CD4-positive, alpha-beta memory T cell (primary cell): Measurements from ENCODE around the gene GTSF1L. TPM values are rescaled to one million over a fixed set of nuclear protein-coding genes. Genes with fewer than 3 reads are reported as not detected.

Source experiments
- CTCF ChIA-PET: fragments of 350-600 bp; sonication (Branson Sonifier 250); formaldehyde crosslinking; loops from one replicate; lab custom pipeline; 2021; ENCODE audit warnings: inconsistent platforms; ENCODE audit not compliant: partially characterized antibody; lab: Charles Lee
- POLR2A ChIA-PET: fragments of 350-600 bp; sonication (Branson Sonifier 250); formaldehyde crosslinking; loops from one replicate; lab custom pipeline; 2021; ENCODE audit not compliant: partially characterized antibody; lab: Charles Lee
- DNase-seq, 5 donors: peaks; one replicate each; pipeline versions ENCODE4 v3.0.0 to v3.0.0-alpha.2; 2020 to 2022; ENCODE audit warnings: mixed read lengths in 1 of 5
- H3K27ac ChIP-seq: one replicate; pipeline ENCODE4 v1.7.0; 2013; ENCODE audit warnings: low read depth, low read length
- H3K27me3 ChIP-seq: 2 replicates; pipeline ENCODE4 v1.7.0; 2013; ENCODE audit warnings: mild to moderate bottlenecking, low read length, moderate library complexity; ENCODE audit not compliant: insufficient read depth
- H3K36me3 ChIP-seq: 2 replicates; pipeline ENCODE4 v1.7.0; 2013; ENCODE audit warnings: mild to moderate bottlenecking, low read length, moderate library complexity; ENCODE audit not compliant: insufficient read depth
- H3K4me1 ChIP-seq: 2 replicates; pipeline ENCODE4 v1.7.0; 2013; ENCODE audit warnings: mild to moderate bottlenecking, low read length, moderate library complexity; ENCODE audit not compliant: insufficient read depth
- H3K4me3 ChIP-seq, 2 donors: one replicate each; pipeline ENCODE4 v1.7.0; 2013; ENCODE audit warnings: low read length in 2 of 2, mild to moderate bottlenecking in 1 of 2
- H3K9me3 ChIP-seq, 2 donors: one replicate each; pipeline ENCODE4 v1.7.0; 2013; ENCODE audit warnings: low read length in 2 of 2, control low read depth in 1 of 2; ENCODE audit not compliant: control insufficient read depth in 1 of 2
- H3K27ac Mint-ChIP-seq, 7 donors: one replicate each; pipeline ENCODE4 v1.8.0; 2020 to 2021; ENCODE audit warnings: mixed read lengths in 7 of 7, mild to moderate bottlenecking in 6 of 7, inconsistent platforms in 3 of 7, moderate library complexity in 3 of 7
- H3K27me3 Mint-ChIP-seq, 2 donors: one replicate each; pipeline ENCODE4 v1.8.0; 2020 to 2021; ENCODE audit warnings: mixed read lengths in 2 of 2
- H3K36me3 Mint-ChIP-seq, 2 donors: one replicate each; pipeline ENCODE4 v1.8.0; 2020 to 2021; ENCODE audit warnings: mixed read lengths in 2 of 2, inconsistent platforms in 1 of 2, mild to moderate bottlenecking in 1 of 2
- H3K4me1 Mint-ChIP-seq, 4 donors: one replicate each; pipeline ENCODE4 v1.8.0; 2020 to 2021; ENCODE audit warnings: mixed read lengths in 4 of 4, mild to moderate bottlenecking in 1 of 4
- H3K4me3 Mint-ChIP-seq, 8 donors: one replicate each; pipeline ENCODE4 v1.8.0; 2020 to 2021; ENCODE audit warnings: mixed read lengths in 8 of 8, mild to moderate bottlenecking in 7 of 8, moderate library complexity in 6 of 8, inconsistent platforms in 3 of 8
- H3K9me3 Mint-ChIP-seq, 8 donors: one replicate each; pipeline ENCODE4 v1.8.0; 2020 to 2021; ENCODE audit warnings: mixed read lengths in 8 of 8, mild to moderate bottlenecking in 5 of 8, inconsistent platforms in 3 of 8, moderate library complexity in 1 of 8
- intact Hi-C: fragments of 100-400 bp; cut with micrococcal nuclease; formaldehyde crosslinking; loops from one replicate; pipeline ENCODE4 v1.15.1; 2023
- polyA plus RNA-seq, 2 donors: library from polyadenylated mRNA; unstranded; fragments of 300-500 nt; fragmentation: Illumina TruSeq; gene quantifications; one replicate each; pipeline ENCODE4 v1.2.3, GENCODE V29; 2021
- total RNA-seq, 2 experiments: library from RNA; stranded (reverse); gene quantifications; one replicate each; pipeline ENCODE4 v1.2.3, GENCODE V29; 2021

The GTSF1L gene
- total and polyA plus RNA-seq, 4 experiments from 2014 or later = not detected

DNA sequence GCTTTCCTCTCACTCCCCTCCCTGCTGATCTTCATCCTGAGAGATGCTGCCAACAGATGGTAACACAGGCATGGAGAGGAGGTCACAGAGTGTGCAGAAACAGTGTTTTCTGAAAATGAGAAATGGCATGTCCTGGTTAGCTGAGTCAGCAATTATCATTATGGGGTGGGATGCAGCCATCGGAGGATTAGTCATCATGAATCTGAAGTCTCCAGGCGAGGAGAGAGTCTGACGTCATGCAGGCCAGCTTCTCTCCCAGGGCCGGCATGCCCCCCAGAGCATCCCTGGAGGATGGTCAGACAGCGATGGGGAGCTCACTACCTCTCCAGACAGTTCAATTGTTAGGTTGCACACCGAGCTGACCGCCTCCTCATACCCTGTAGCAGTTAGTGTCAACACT, 4.7 kb upstream of the GTSF1L start:
- Histone ChIP-seq H3K4me3 (no peak overlapping the region), H3K27me3 (no peaks in the 10 kb centered on the region), H3K4me1 (peaks cover 12% of the 10 kb centered on the region), H3K27ac (no peak overlapping the region), H3K36me3 (no peaks in the 10 kb centered on the region), H3K9me3 (no peaks in the 10 kb centered on the region)
- POLR2A ChIA-PET = no interaction called here
- Mint-ChIP-seq H3K9me3 (peaks cover 0 to 3% (median 0%) of the 10 kb centered on the region in 8 donors), H3K27me3 (peaks cover 0 to 1% of the 10 kb centered on the region in 2 donors), H3K4me1 (peaks cover 12 to 33% (median 24%) of the 10 kb centered on the region in 4 donors), H3K4me3 (no peak overlapping the region), H3K27ac (no peak overlapping the region), H3K36me3 (no peaks in the 10 kb centered on the region)
- DNase-seq = no peak
- CTCF ChIA-PET = interaction anchor here (0.6 kb wide), 1 partner anchor 19 kb away, joined by 3 read pairs; no protein-coding TSS in a partner anchor
- intact Hi-C loops = no loop called here

DNA sequence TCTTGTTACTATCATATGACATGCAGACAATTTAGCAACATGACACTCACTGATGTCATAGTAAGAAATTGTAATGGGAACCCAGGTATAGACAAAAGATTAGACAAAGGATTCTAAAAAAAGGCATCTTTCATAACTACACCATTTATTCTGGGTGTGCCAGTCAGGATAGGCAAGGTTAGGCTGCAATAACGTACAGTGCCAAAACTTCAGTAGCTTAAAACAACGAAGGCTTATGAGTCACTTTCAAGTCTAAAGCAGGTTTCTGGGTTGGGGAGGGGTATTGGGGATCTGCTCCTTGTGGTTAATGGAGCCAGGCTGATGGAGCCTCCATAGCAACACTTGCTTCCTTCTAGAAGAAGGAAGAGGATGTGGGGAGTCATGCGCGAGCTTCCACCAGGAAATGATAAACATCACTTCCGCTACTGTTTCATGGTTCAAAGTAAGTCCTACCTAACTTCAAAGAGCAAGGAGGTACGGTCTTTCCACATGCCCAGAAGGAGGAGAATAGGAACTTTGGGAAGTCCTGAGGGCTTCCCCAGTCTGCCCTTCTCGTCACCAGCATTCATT, 2.0 kb upstream of the GTSF1L start:
- Mint-ChIP-seq H3K27ac (peak overlapping the region; percentile 31 to 81 (median 61)), H3K4me1 (peaks cover 12 to 39% (median 23%) of the 10 kb centered on the region in 4 donors), H3K36me3 (no peaks in the 10 kb centered on the region), H3K9me3 (peaks cover 0 to 3% (median 0%) of the 10 kb centered on the region in 8 donors), H3K4me3 (peak overlapping the region in 3 of 8 donors; percentile 6 to 40 (median 22)), H3K27me3 (no peaks in the 10 kb centered on the region)
- Histone ChIP-seq H3K36me3 (no peaks in the 10 kb centered on the region), H3K4me1 (peaks cover 16% of the 10 kb centered on the region), H3K27ac (no peak overlapping the region), H3K4me3 (no peak overlapping the region), H3K27me3 (no peaks in the 10 kb centered on the region), H3K9me3 (no peaks in the 10 kb centered on the region)
- CTCF ChIA-PET = interaction anchor here (0.9 to 1.1 kb wide), 2 partner anchors 21 kb away, joined by 3 to 4 read pairs; no protein-coding TSS in a partner anchor
- POLR2A ChIA-PET = interaction anchor here (1.2 kb wide), 1 partner anchor 236 kb away, joined by 3 read pairs; no protein-coding TSS in a partner anchor
- intact Hi-C loops = no loop called here
- no peak for DNase-seq

DNA sequence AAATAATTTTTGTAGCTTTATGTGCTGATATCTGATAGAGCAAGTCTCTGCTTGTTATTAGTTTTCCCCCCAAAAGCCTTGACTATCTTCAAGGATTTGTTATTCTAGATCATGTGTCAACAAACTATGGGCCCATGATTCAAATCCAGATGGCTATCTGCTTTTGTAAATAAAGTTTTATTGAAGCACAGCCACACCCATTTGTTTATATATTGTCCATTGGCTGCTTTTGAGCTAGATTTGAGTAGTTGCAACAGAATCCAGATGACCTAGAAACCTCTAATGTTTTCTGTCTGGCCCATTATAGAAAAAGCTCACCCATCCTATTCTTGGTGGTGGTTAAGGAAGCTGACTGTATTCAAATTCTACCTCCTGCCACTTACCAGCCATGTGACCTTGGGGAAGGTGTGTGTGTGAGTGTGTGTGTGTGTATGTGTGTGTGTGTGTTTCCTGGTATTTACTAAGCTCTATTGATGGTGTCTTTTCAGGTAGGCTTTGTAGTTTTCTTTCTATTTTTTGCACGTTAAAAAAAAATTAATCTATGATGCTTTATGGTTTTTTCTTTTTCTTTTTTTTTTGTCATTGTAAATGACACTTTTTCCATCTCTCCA, 1.3 kb upstream of the GTSF1L start:
- H3K27me3 ChIP-seq = no peaks in the 10 kb centered on the region
- H3K4me1 ChIP-seq = peaks cover 23% of the 10 kb centered on the region
- CTCF ChIA-PET = interaction anchor here (0.9 kb wide), 1 partner anchor 22 kb away, joined by 4 read pairs; no protein-coding TSS in a partner anchor
- no peaks in the 10 kb centered on the region for H3K27me3 Mint-ChIP-seq
- no peak overlapping the region for H3K4me3 ChIP-seq
- no peaks in the 10 kb centered on the region for H3K36me3 Mint-ChIP-seq
- H3K4me1 Mint-ChIP-seq = peaks cover 11 to 36% (median 22%) of the 10 kb centered on the region in 4 donors
- peak; percentile 46 to 57 (median 56) for DNase-seq
- POLR2A ChIA-PET = interaction anchor here (1.2 kb wide), 1 partner anchor 236 kb away, joined by 3 read pairs; no protein-coding TSS in a partner anchor
- H3K27ac ChIP-seq = no peak overlapping the region
- intact Hi-C loops = no loop called here
- H3K4me3 Mint-ChIP-seq = peak overlapping the region in 3 of 8 donors; percentile 29 to 37 (median 29)
- H3K9me3 ChIP-seq = no peaks in the 10 kb centered on the region
- H3K27ac Mint-ChIP-seq = peak overlapping the region in 4 of 7 donors; percentile 53 to 81 (median 64)
- H3K9me3 Mint-ChIP-seq = peaks cover 0 to 3% (median 0%) of the 10 kb centered on the region in 8 donors
- H3K36me3 ChIP-seq = no peaks in the 10 kb centered on the region

DNA sequence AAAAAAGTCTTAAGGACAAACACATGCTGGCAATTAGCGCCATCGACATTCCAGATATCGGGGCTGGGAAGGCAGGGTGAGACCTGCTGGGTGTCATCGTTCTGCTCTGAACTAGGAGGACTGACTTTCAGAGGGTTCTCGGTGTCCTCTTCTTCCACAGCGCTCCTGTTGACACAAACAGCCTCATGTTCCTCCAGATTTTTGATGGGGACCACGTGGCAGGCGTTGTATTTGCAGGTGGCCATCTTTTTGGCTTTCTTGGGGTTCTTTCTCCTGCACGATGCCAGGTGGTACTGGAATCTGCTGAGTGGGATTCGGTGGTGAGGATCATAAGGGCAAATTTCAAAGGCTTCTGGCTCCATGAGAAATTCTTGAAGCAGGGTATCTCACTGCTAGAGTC, 469 bp downstream of the GTSF1L start:
- no peaks in the 10 kb centered on the region for H3K36me3 ChIP-seq
- peaks cover 38% of the 10 kb centered on the region for H3K4me1 ChIP-seq
- ChIA-PET POLR2A (no interaction called here), CTCF (interaction anchor here (0.6 kb wide), 1 partner anchor 30 kb away, joined by 3 read pairs; no protein-coding TSS in a partner anchor)
- Mint-ChIP-seq H3K9me3 (peaks cover 0 to 3% (median 0%) of the 10 kb centered on the region in 8 donors), H3K27me3 (no peaks in the 10 kb centered on the region), H3K4me3 (no peak overlapping the region), H3K27ac (no peak overlapping the region), H3K36me3 (no peaks in the 10 kb centered on the region), H3K4me1 (peaks cover 20 to 42% (median 31%) of the 10 kb centered on the region in 4 donors)
- no peak overlapping the region for H3K4me3 ChIP-seq
- H3K9me3 ChIP-seq = no peaks in the 10 kb centered on the region
- intact Hi-C loops = no loop called here
- no peak for DNase-seq
- no peaks in the 10 kb centered on the region for H3K27me3 ChIP-seq
- H3K27ac ChIP-seq = no peak overlapping the region

DNA sequence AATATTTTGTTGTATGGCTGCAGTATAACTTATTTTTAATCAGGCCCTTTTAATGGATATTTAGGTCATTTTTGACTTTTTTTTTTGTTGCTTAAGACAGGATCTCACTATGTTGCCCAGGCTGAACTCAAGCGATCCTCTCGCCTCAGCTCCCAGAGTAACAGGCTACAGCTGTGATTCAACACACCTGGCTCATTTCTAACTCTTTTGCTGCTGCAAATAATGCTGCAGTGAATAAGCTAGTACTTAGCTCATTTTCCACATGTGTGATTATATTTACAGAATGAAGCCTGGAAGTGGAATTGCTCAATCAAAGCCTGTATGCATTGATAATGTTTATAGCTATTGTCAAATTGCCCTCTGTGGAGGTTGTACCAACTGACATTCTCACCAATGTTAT, 1.1 kb downstream of the GTSF1L start:
- ChIA-PET POLR2A (no interaction called here), CTCF (interaction anchor here (0.6 to 0.8 kb wide), 2 partner anchors 24 to 31 kb away, joined by 3 read pairs; no protein-coding TSS in a partner anchor)
- Histone ChIP-seq H3K27ac (no peak overlapping the region), H3K9me3 (no peaks in the 10 kb centered on the region), H3K4me3 (no peak overlapping the region), H3K36me3 (no peaks in the 10 kb centered on the region), H3K4me1 (peaks cover 45% of the 10 kb centered on the region), H3K27me3 (no peaks in the 10 kb centered on the region)
- no peaks in the 10 kb centered on the region for H3K27me3 Mint-ChIP-seq
- no peak for DNase-seq
- H3K4me1 Mint-ChIP-seq = peaks cover 20 to 48% (median 31%) of the 10 kb centered on the region in 4 donors
- H3K36me3 Mint-ChIP-seq = no peaks in the 10 kb centered on the region
- peaks cover 0 to 3% (median 0%) of the 10 kb centered on the region in 8 donors for H3K9me3 Mint-ChIP-seq
- no peak overlapping the region for H3K4me3 Mint-ChIP-seq
- intact Hi-C loops = no loop called here
- H3K27ac Mint-ChIP-seq = peak overlapping the region in 1 of 7 donors; percentile 35

DNA sequence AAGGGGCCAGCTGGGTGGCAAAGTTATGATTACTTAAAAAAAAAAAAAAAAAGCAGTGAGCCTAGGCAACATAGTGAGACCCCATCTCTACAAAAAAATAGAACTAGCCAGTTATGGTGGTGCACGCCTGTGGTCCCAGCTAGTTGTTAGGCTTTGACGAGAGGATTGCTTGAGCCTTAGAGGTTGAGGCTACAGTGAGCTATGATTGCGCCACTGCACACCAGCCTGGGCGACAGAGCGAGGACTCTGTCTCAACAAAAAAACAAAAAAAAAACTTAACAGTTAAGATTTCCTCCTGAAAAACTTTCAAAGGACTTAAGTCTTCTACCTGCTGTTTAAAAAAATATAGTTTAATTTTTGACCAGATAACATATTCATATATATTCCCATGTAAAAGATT, 2.4 kb downstream of the GTSF1L start:
- H3K9me3 Mint-ChIP-seq = peaks cover 0 to 5% (median under 1%) of the 10 kb centered on the region in 8 donors
- H3K4me1 Mint-ChIP-seq = peaks cover 20 to 46% (median 34%) of the 10 kb centered on the region in 4 donors
- H3K36me3 Mint-ChIP-seq = no peaks in the 10 kb centered on the region
- H3K27ac Mint-ChIP-seq = no peak overlapping the region
- H3K9me3 ChIP-seq = no peaks in the 10 kb centered on the region
- ChIA-PET POLR2A (no interaction called here), CTCF (no interaction called here)
- H3K27me3 Mint-ChIP-seq = no peaks in the 10 kb centered on the region
- H3K27me3 ChIP-seq = no peaks in the 10 kb centered on the region
- intact Hi-C loops = no loop called here
- H3K27ac ChIP-seq = no peak overlapping the region
- H3K4me3 ChIP-seq = no peak overlapping the region
- H3K36me3 ChIP-seq = no peaks in the 10 kb centered on the region
- H3K4me1 ChIP-seq = peaks cover 45% of the 10 kb centered on the region
- no peak for DNase-seq
- no peak overlapping the region for H3K4me3 Mint-ChIP-seq

DNA sequence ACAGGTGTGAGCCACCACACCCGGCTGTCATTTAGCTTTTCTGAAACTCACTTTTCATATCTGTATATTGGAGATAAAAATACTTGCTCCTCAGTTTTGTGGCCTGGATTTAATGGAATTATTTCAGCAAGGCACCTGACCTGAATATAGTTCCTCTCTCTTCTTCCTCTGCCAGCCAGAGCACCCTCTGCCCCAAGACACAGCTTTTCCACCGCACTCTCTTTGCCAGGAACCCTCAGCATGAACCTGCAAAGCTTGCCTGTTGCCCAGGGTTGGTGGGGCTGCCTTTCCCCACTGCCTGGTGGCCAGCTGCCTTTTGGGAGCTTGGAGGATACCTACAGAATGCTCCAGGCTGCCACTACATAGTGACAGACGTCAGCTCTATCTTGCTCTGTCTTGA, 3.1 kb downstream of the GTSF1L start:
- Mint-ChIP-seq H3K36me3 (no peaks in the 10 kb centered on the region), H3K27me3 (no peaks in the 10 kb centered on the region), H3K27ac (peak overlapping the region in 4 of 7 donors; percentile 18 to 82 (median 74)), H3K4me3 (peak overlapping the region in 3 of 8 donors; percentile 4 to 61 (median 50)), H3K9me3 (peaks cover 0 to 5% (median 0%) of the 10 kb centered on the region in 8 donors), H3K4me1 (peaks cover 16 to 42% (median 29%) of the 10 kb centered on the region in 4 donors)
- CTCF ChIA-PET = interaction anchor here (0.7 kb wide), 1 partner anchor 35 kb away, joined by 3 read pairs; no protein-coding TSS in a partner anchor
- Histone ChIP-seq H3K27ac (no peak overlapping the region), H3K4me1 (peaks cover 38% of the 10 kb centered on the region), H3K9me3 (no peaks in the 10 kb centered on the region), H3K27me3 (no peaks in the 10 kb centered on the region), H3K36me3 (no peaks in the 10 kb centered on the region), H3K4me3 (no peak overlapping the region)
- POLR2A ChIA-PET = no interaction called here
- intact Hi-C loops = no loop called here
- DNase-seq = no peak
